WI38 (cell line): ENCODE results near the gene POC1B.

Source experiments
- H3K4me3 ChIP-seq: 2 replicates; pipeline ENCODE4 v1.5.1; 2011; ENCODE audit warnings: low read depth, mild to moderate bottlenecking, control low read depth, low read length
- CTCF ChIP-seq: IDR thresholded peaks from 2 replicates; pipeline ENCODE4 v1.5.1; 2012; ENCODE audit warnings: low read depth, mild to moderate bottlenecking, control low read depth, low read length

POC1B gene

GRCh38 chr12:89507015-89507824 lies 18.6 kb downstream of the POC1B start:
- no peak overlapping the region for H3K4me3 ChIP-seq
- TF ChIP-seq CTCF: no peak

GRCh38 chr12:89506050-89506449 lies 19.8 kb downstream of the POC1B start:
- no peak overlapping the region for H3K4me3 ChIP-seq
- no peak for TF ChIP-seq CTCF

GRCh38 chr12:89504560-89505346 lies 21.1 kb downstream of the POC1B start:
- TF ChIP-seq CTCF: no peak
- no peak overlapping the region for H3K4me3 ChIP-seq

- no peak overlapping the region for H3K4me3 ChIP-seq
- no peak for TF ChIP-seq CTCF
These were observed 24.1 kb downstream of the POC1B start for GRCh38 chr12:89501793-89502192.

GRCh38 chr12:89499857-89500256 lies 26.0 kb downstream of the POC1B start:
- no peak overlapping the region for H3K4me3 ChIP-seq
- TF ChIP-seq CTCF: no peak

- no peak for TF ChIP-seq CTCF
- no peak overlapping the region for H3K4me3 ChIP-seq
These were observed 28.4 kb downstream of the POC1B start for GRCh38 chr12:89497467-89497866.

GRCh38 chr12:89497005-89497404 lies 28.8 kb downstream of the POC1B start:
- no peak for TF ChIP-seq CTCF

More at GRCh38 chr12:89497005-89497404, 28.8 kb downstream of the POC1B start:
- H3K4me3 ChIP-seq: no peak overlapping the region
